GM21367 (cell line): Measurements from ENCODE around the gene GIMAP5.
"Not testable (repeated sequence)": the region's sequence is repeated elsewhere in the genome, so short reads cannot be mapped to it uniquely, and the experiment has no call there.

ENCODE experiments used
- ATAC-seq: cut with Tn5 transposase; IDR thresholded peaks from one replicate; pipeline ENCODE4 v1.9.1; 2021; ENCODE audit not compliant: unreplicated experiment

GIMAP5 gene

DNA sequence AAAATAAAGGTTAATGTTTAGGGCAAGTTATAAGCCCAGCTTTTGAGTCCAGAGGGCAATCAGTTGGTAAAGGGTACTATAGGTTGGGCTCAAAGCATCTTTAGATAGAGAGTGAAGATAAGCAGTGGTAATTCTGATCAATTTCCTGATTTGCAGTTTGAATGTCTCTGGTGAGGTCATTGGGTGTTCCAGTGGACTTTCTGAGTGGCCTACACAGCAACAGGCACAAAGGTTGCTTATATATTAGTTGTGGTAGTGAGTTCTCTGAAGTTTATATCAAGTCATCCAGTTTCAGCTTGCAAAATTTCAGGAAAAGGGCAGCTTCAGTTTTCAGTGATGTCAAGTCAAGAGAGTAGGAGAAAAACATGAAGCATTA, 29.1 kb downstream of the GIMAP5 start:
- ATAC-seq: no peak

DNA sequence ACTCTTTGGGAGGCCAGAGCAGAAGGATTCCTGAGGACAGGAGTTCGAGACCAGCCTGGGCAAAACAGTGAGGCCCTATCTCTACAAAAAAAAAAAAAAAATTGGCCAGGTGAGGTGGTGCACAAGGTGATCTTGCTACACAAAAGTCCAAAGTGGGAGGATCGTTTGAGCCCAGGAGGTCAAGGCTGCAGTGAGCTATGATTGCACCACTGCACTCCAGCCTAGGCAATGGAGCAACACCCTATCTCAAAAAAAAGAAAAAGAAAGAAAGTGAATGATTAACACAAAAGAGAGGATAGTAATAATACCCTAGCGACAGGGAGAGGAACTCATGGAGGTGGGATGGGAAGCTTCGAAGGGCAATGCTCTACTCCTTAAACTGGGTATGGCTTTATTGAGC, 32.5 kb downstream of the GIMAP5 start:
- no peak for ATAC-seq

DNA sequence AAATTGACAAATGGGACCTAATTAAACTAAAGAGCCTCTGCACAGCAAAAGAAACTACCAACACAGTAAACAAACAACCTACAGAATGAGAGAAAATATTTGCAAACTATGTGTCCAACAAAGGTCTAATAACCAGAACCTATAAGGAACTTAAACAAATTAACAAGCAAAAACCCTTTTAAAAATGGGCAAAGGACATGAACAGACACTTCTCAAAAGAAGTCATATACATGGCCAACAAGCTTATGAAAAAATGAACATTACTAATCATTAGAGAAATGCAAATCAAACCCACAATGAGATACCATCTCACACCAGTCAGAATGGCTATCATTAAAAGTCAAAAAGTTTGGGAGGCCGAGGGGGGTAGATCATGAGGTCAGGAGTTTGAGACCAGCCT, 36.9 kb downstream of the GIMAP5 start:
- ATAC-seq: not testable (repeated sequence)

DNA sequence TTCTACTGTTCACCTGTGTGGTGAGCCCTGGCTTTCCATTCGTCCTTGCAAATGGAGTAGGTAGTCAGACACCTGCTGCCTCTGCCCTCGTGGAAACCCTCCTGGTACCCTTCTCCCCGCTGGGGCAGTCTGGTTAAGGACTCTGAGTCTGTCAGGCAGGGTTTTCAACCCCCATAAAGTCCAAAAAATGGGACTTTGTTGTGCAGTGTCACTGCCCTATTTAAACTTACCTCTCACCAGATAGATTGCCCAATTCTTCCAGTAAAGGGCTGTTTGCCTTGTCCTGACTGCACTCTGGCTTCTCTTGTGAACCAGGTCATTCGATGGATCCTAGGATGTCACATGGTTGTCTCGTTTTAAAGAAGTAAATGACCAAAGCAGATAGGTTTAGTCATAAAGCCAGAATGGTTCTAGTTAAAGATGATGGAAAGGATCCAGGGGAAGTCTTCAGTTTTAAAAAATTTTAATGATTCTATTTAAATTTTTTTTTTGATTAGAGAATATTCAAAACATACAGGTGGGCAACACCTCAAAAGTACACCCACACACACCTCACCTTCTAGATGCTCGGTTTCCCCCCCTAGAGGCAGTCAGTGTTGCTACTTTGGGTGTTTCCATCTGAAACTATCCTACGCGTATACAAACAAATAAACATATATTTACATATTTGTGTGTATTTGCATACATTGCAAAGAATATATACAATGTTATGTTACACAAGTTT, 41.0 kb downstream of the GIMAP5 start:
- ATAC-seq: no peak

- ATAC-seq: no peak
These were observed 41.6 kb downstream of the GIMAP5 start for GRCh38 chr7:150778738-150779301.

GRCh38 chr7:150780292-150780691, 43.1 kb downstream of the GIMAP5 start:
- no peak for ATAC-seq

- ATAC-seq: no peak
These were observed 43.9 kb downstream of the GIMAP5 start for GRCh38 chr7:150781103-150781502.

DNA sequence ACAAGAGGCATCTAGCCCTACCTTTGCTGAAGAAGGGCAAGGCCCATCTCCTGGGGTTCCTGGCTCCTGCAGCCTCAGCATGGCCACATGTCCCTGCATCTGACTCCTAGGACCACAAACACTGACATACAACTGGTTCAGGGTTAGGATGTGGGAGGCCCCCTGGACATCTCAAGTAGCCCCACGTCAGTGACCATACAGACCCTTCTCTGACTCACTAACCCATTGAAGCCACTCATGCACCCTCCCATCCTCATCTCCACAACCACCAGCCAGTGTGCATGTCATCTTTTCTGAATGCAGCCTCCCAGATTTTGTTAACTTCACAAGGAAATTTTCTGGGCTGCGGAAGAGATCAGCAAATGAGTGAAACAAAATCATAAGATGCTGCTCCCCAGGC, 44.7 kb downstream of the GIMAP5 start:
- ATAC-seq: no peak

GRCh38 chr7:150784120-150784736, 47.0 kb downstream of the GIMAP5 start:
- no peak for ATAC-seq

- ATAC-seq: no peak
These were observed 47.7 kb downstream of the GIMAP5 start for GRCh38 chr7:150784954-150785353.

DNA sequence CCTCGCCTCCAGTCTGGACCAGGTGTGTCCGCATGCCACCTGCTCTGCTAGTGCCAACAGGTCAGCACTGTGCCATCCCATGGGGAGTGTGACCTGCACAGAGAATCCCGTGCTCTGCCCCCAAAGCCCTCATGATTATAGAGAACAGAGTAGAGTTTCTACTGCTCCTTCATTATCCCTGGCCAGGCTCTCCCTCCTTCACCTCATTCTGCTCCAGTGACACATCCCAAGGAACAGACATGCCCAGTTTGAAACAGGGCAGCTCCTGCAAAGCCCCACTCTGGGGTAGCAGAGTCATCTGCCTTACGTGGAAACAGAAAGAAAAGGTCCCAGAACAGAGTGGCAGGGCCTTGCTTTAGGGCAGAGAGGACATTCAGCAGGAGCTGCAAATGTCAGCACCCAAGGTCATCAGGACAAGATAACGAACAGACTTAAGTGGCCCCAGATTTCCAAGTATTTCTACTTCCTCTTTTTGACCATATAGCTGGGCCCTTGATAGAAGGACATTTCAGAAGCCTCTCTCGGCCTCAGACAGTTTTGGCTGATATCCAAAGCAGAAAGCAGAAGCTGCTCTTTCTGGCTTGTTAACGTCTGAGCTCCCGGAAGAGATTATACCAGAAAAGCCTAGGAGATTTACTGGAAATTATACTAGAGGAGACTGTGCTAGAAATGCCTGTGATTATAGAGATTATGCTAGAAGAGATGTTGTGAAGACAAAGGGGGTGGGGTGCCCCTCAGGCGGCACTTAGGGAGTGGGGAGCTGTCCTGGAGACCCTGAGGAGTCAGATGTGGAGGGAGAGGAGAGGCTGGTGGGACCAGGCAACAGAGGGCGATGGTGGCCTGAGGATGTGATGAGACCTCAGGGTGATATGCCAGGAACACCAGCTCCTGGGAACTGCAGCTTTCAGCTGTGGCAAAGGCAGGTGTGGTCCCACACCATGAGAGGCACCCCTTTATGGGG, 50.4 kb downstream of the GIMAP5 start:
- no peak for ATAC-seq

GRCh38 chr7:150788474-150789269, 51.5 kb downstream of the GIMAP5 start:
- no peak for ATAC-seq

DNA sequence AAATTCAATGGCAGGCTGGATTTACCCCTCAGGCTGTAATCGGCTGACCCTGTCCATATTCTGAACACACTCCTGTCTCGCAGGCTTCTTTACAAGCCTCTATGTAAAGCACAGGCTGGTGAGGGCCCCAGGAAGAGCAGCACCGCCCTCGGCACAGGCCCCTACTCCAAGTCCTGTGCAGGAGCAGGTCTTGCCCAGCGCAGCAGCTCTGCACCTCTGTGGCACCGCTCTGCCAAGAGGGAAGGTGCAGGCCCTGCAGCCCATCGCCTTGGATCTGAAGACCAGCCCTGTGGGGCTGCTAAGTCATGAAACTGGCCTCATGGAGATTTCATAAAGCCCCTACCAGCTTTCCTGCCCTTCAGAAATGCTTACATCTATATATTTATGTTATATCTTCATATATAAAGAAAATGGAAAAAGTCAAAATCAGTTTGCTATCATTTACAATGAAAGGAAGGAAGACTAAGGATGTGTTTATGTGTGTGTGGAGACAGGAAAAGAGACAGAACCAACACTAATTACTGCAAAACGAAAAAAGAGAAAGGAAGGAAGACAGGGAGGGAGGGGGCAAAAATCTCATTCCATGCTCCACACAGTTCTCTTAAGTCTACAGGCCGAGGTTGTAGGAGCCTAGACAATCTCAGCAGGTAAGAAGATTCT, 53.3 kb downstream of the GIMAP5 start:
- no peak for ATAC-seq

DNA sequence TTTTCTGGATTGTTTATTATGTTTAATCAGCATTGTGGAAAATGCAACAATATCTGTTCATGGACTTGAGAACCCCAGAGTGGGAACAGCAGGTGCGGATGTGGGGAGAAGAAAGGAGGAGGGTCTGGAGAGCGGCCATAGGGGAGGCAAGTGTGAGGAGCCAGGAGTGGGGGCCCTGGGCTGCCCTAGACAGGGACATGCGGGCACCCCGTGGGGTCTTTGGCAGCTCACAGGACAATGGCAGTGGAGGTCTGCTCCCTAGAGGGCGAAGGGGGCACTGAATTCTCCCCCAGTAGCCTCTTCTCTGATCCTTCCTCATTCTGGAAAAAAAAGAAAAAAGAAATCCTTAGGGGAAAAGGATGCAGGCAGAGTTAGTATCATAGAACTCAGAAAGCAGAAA, 54.1 kb downstream of the GIMAP5 start:
- no peak for ATAC-seq

DNA sequence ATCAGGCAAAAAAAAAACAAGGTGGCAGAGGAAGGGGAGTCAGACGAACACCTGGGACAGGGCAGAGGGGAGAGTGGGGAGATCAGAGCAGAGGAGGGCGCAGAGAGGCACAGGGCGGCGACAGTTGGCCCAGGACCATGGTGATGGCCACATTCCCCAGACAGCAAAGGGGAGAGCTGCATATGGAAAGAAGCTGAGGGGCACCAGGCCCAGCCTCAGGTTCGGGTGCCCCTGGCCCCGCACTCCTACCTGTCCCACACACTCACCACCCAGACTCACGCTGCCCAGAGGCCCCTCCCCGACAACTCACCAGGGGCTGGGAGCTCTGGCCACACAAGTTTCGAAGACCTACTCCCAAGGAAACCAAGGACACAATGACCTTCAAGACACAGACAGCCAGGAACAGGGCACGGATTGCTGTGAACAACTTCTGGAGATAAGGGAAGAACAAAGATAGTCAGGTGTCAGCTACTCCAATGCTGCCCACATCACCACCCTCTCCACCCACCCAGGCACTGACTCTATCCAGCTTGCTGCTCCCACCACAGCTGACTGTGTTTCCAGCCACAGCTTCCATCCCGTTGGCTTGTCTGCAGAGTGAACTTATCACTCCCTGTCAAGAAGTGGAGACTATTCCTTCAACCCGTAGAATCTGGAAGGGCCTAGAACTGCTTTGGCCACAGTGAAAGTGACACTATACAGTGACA, 54.7 kb downstream of the GIMAP5 start:
- no peak for ATAC-seq
